ENCODE measurements around the gene NEMF.
"Not testable (repeated sequence)": the region's sequence is repeated elsewhere in the genome, so short reads cannot be mapped to it uniquely, and the experiment has no call there.

DNA sequence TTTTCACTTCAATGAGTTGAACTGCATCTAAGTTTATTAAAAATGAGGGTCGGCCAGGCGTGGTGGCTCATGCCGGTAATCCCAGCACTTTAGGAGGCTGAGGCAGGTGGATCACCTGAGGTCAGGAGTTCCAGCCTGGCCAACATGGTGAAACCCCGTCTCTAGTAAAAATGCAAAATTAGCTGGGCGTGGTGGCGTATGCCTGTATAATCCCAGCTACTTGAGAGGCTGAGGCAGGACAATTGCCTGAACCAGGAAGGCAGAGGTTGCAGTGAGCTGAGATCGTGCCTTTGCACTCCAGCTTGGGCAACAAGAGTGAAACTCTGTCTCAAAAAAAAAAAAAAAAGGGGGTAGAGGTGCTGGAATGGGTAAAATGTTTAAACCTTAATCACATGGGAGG lies 71.5 kb downstream of the NEMF start:
- TF ChIP-seq POLR2AphosphoS5 (IDR thresholded peaks at IDR 0.05); EZH2 (IDR thresholded peaks at IDR 0.05; ENCODE audit: borderline replicate concordance, insufficient read depth, low read length, poor library complexity, severe bottlenecking); EP300 (conservative IDR thresholded peaks at IDR 0.05; ENCODE audit: poor library complexity, severe bottlenecking); MXI1 (conservative IDR thresholded peaks at IDR 0.05; ENCODE audit: poor library complexity, severe bottlenecking); TAF1 (IDR thresholded peaks at IDR 0.05; ENCODE audit: low read depth); RAD21 (conservative IDR thresholded peaks at IDR 0.05); SMC3 (conservative IDR thresholded peaks at IDR 0.05; ENCODE audit: poor library complexity): not testable (repeated sequence)
- TF ChIP-seq, protein P1, sequence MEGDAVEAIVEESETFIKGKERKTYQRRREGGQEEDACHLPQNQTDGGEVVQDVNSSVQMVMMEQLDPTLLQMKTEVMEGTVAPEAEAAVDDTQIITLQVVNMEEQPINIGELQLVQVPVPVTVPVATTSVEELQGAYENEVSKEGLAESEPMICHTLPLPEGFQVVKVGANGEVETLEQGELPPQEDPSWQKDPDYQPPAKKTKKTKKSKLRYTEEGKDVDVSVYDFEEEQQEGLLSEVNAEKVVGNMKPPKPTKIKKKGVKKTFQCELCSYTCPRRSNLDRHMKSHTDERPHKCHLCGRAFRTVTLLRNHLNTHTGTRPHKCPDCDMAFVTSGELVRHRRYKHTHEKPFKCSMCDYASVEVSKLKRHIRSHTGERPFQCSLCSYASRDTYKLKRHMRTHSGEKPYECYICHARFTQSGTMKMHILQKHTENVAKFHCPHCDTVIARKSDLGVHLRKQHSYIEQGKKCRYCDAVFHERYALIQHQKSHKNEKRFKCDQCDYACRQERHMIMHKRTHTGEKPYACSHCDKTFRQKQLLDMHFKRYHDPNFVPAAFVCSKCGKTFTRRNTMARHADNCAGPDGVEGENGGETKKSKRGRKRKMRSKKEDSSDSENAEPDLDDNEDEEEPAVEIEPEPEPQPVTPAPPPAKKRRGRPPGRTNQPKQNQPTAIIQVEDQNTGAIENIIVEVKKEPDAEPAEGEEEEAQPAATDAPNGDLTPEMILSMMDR (IDR thresholded peaks at IDR 0.05; ENCODE audit: poor library complexity, severe bottlenecking): not testable (repeated sequence)
- TF ChIP-seq, protein P2, sequence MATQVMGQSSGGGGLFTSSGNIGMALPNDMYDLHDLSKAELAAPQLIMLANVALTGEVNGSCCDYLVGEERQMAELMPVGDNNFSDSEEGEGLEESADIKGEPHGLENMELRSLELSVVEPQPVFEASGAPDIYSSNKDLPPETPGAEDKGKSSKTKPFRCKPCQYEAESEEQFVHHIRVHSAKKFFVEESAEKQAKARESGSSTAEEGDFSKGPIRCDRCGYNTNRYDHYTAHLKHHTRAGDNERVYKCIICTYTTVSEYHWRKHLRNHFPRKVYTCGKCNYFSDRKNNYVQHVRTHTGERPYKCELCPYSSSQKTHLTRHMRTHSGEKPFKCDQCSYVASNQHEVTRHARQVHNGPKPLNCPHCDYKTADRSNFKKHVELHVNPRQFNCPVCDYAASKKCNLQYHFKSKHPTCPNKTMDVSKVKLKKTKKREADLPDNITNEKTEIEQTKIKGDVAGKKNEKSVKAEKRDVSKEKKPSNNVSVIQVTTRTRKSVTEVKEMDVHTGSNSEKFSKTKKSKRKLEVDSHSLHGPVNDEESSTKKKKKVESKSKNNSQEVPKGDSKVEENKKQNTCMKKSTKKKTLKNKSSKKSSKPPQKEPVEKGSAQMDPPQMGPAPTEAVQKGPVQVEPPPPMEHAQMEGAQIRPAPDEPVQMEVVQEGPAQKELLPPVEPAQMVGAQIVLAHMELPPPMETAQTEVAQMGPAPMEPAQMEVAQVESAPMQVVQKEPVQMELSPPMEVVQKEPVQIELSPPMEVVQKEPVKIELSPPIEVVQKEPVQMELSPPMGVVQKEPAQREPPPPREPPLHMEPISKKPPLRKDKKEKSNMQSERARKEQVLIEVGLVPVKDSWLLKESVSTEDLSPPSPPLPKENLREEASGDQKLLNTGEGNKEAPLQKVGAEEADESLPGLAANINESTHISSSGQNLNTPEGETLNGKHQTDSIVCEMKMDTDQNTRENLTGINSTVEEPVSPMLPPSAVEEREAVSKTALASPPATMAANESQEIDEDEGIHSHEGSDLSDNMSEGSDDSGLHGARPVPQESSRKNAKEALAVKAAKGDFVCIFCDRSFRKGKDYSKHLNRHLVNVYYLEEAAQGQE (IDR thresholded peaks at IDR 0.05; ENCODE audit: borderline replicate concordance): not testable (repeated sequence)
